Muscle of leg (tissue), 11 donors: ENCODE results near the gene MRPL42. TPM values are rescaled to one million over a fixed set of nuclear protein-coding genes. Genes with fewer than 3 reads are reported as not detected.

Source experiments
- DNase-seq: peaks from one replicate; pipeline ENCODE4 v3.0.0; 2013
- H3K27ac ChIP-seq: one replicate; pipeline ENCODE4 v1.5.1; 2013; ENCODE audit warnings: mild to moderate bottlenecking, low read length, control low read depth
- H3K27me3 ChIP-seq: one replicate; pipeline ENCODE4 v1.6.1; 2013; ENCODE audit warnings: low read length; ENCODE audit not compliant: control insufficient read depth, insufficient read depth
- H3K36me3 ChIP-seq: one replicate; pipeline ENCODE4 v1.6.1; 2013; ENCODE audit warnings: low read length; ENCODE audit not compliant: control insufficient read depth, insufficient read depth
- H3K4me1 ChIP-seq: one replicate; pipeline ENCODE4 v1.6.1; 2013; ENCODE audit warnings: low read length; ENCODE audit not compliant: control insufficient read depth, insufficient read depth
- H3K4me3 ChIP-seq: one replicate; pipeline ENCODE4 v1.5.1; 2013; ENCODE audit warnings: low read length, control low read depth
- H3K9me3 ChIP-seq: replicated peaks from 2 replicates; pipeline ENCODE4 v1.6.1; 2013; ENCODE audit warnings: low read depth, low read length; ENCODE audit not compliant: control insufficient read depth
- WGBS: methylation state at CpG from one replicate; pipeline ENCODE4 v1.1.5; 2013; ENCODE audit warnings: missing lambda C conversion rate; ENCODE audit not compliant: insufficient coverage; 5-methylcytosine and 5-hydroxymethylcytosine counted together
- polyA plus RNA-seq, 8 donors: library from polyadenylated mRNA; unstranded; fragments of 120-200 nt; gene quantifications; one replicate each; pipeline versions ENCODE4 v1.2.1 to v1.2.3, GENCODE V29; 2013; ENCODE audit warnings: inconsistent platforms in 1 of 8, low replicate concordance in 1 of 8; ENCODE audit not compliant: insufficient read length in 8 of 8, insufficient read depth in 1 of 8
- total RNA-seq: library from RNA; stranded (reverse); fragments of 120-200 nt; gene quantifications from one replicate; pipeline ENCODE4 v1.2.4, GENCODE V29; 2013

The MRPL42 gene
- total and polyA plus RNA-seq, 9 donors: 29.5 to 44.9 (median 31.8) TPM

DNA sequence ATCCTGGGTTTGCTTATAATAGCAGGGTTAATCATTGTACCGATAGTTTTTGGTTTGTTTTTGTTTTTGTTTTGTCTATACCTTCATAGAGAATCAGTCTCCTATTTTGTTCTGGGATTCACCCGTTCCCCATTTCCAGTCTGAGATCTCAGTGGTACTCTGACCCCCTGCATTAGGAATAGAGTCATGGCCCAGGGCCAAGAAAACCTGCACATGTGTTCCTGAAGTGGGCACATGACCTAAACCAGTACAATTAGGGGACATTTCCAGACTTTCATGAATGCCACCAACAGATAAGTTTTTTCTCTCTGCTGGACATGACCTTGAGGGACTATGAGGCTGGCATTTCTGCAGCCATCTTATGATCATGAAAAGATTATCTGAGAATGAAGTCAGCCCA is 52.5 kb downstream of the MRPL42 start:
- H3K4me1 ChIP-seq: peaks cover 2% of the 10 kb centered on the region
- H3K27ac ChIP-seq: no peak overlapping the region
- H3K4me3 ChIP-seq: no peak overlapping the region
- H3K36me3 ChIP-seq: no peaks in the 10 kb centered on the region
- no peak for DNase-seq
- WGBS: 17% methylated on average over 1 of the region's 2 CpGs
- H3K27me3 ChIP-seq: no peaks in the 10 kb centered on the region
- no peaks in the 10 kb centered on the region for H3K9me3 ChIP-seq

DNA sequence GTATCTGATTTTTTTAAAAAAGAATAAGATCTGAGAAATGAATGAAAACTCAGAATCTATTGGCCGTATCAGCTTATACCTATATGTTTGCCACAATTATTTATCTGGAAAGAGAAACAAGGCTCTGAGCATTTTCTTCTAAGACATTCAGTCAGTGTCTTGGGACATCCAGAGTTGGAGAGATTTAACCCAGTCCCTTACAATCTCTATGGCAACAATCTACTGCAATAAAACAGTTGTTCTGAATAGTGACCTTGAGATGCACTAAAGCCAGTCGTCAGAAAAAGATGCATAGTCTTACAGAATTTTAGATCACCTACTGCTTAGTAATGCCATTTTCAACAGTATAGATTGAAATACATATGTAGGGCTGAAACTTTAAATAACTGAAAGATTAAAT is 53.1 kb downstream of the MRPL42 start:
- no peaks in the 10 kb centered on the region for H3K4me1 ChIP-seq
- peak; percentile 46 for DNase-seq
- no peaks in the 10 kb centered on the region for H3K9me3 ChIP-seq
- no peak overlapping the region for H3K27ac ChIP-seq
- H3K4me3 ChIP-seq: no peak overlapping the region
- H3K36me3 ChIP-seq: no peaks in the 10 kb centered on the region
- no peaks in the 10 kb centered on the region for H3K27me3 ChIP-seq
- WGBS: no CpG with 5 or more reads among the region's 2 CpGs

DNA sequence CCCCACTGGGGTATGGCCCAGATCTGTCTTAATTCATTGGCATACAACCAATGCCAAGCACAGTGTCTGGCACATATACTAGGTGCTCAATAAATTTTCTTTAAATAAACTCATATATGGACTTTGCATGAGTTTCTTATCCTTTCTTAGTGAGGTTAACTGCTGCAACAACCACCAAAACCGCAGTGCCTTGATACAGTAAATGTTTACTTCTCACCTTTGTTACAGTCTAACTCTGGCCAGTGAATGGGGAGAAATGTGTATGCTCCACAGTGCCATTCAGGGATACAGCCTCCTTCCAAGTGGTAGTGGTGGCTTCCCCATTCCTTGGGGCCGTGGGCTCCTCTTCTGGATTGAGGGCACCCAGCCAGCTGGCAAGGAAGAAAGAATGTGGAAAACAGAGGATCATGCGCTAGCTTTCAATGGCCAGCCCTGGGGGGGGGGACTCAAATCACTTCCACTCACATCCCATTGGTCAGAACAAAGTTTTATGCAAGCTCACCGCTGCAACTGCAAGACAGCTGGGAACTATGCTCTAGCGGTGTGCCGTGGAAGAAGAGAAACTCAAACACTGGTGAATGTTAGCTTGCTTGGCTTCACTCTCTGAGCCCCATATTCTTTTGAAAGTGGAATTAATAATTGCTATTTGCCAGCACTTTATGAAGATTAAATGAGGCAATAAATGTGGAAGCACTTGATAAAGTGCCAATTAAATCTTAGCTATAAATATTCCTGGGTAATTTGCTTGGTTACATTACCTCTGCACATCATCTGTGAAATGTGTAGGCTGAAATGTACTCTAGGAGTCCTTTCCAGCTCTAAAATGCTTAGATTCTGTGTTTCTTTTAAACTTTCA is 54.1 kb downstream of the MRPL42 start:
- 68% methylated on average over 3 of the region's 6 CpGs for WGBS
- Histone ChIP-seq H3K4me3 (no peak overlapping the region), H3K27ac (no peak overlapping the region), H3K9me3 (no peaks in the 10 kb centered on the region), H3K27me3 (no peaks in the 10 kb centered on the region), H3K36me3 (no peaks in the 10 kb centered on the region), H3K4me1 (no peaks in the 10 kb centered on the region)
- peak; percentile 12 for DNase-seq

DNA sequence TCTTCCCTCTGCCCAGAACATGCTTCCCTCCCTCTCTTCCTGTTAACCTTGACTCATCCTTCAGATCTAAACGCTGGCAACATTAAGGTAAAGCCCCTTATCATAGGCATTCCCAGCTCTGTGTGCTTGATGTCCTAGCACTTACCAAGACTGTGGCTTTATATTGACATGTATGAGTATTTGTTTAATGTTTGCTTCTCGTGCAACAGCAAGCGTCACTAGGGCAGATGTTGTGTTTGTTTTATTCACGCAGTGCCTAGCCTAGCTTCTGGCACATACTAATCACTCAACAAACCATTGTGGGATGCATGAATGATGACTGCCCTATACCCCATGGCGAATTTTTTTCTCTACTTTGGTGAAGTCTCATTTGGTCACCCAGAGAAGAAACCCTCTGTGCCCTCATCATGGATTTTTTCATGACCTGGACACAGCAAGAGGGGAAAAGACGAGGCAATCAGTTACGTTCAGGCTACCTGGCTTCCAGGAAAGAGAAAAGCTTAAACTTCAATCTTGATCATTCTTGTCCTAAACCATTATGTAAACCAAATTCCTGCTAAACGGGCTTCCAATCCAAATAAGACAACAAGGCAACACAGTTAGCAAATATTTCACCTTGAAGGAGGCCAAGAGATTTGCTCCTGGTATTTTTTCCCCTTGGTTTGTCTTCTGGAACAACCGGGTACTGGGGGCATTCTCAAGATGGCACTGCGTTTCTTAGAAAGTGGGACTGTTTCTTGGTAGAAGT is 57.2 kb downstream of the MRPL42 start:
- no CpG with 5 or more reads among the region's 10 CpGs for WGBS
- DNase-seq: no peak
- Histone ChIP-seq H3K4me1 (no peaks in the 10 kb centered on the region), H3K27ac (no peak overlapping the region), H3K4me3 (no peak overlapping the region), H3K9me3 (no peaks in the 10 kb centered on the region), H3K27me3 (no peaks in the 10 kb centered on the region), H3K36me3 (no peaks in the 10 kb centered on the region)

DNA sequence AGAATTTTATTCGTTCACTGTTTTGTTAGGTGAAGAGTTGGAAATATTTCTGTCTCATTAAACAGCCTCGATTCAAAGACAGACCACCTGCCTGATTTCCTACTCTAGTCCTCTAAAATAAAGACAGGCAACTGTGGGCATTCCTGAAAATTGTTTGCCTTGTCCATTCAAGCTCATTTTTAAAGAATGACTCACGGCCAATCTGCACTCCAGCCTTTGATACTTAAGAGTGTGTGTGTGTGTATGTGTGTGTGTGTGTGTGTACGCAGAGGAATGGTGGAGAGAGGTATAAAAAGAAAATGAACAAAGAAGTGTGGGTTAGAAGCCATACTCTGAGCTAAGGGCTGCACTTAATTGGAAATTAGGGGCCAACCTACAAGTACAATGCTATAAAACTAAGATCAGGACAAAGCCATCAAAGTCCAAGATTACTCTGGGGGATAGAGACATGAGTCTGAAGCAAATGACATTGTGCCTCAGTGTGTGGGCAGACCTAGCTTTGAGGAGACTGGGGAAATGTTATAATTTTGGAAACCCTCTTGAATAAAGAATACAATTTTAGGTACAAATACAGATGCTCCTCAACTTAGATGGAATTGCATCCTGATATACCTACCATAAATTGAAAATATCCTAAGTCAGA is 59.6 kb downstream of the MRPL42 start:
- Histone ChIP-seq H3K4me1 (no peaks in the 10 kb centered on the region), H3K4me3 (no peak overlapping the region), H3K27ac (no peak overlapping the region), H3K36me3 (no peaks in the 10 kb centered on the region), H3K27me3 (no peaks in the 10 kb centered on the region), H3K9me3 (no peaks in the 10 kb centered on the region)
- no peak for DNase-seq
- WGBS: no CpG with 5 or more reads among the region's 4 CpGs

DNA sequence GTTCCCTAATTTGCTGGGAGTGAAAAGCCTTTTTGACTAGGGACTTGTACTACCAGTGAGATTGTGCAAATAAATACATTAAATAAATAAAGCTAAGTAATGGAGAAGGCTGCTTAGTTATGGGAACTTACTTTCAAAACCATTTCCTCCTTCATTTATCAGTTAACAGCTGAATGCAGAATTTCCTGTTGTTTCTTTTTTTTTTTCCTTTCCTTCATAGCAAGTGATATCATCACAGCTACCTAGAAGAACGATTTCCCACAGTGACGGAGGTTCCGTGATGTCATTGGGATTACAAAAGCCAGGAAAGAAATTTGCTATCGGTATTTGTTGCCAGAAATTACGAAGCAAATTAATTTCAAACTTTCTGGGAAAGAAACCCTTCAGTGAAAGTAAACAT is 63.0 kb downstream of the MRPL42 start:
- no peaks in the 10 kb centered on the region for H3K9me3 ChIP-seq
- no peak overlapping the region for H3K4me3 ChIP-seq
- no peak for DNase-seq
- no peaks in the 10 kb centered on the region for H3K27me3 ChIP-seq
- H3K36me3 ChIP-seq: no peaks in the 10 kb centered on the region
- WGBS: no CpG with 5 or more reads among the region's 5 CpGs
- no peaks in the 10 kb centered on the region for H3K4me1 ChIP-seq
- no peak overlapping the region for H3K27ac ChIP-seq

DNA sequence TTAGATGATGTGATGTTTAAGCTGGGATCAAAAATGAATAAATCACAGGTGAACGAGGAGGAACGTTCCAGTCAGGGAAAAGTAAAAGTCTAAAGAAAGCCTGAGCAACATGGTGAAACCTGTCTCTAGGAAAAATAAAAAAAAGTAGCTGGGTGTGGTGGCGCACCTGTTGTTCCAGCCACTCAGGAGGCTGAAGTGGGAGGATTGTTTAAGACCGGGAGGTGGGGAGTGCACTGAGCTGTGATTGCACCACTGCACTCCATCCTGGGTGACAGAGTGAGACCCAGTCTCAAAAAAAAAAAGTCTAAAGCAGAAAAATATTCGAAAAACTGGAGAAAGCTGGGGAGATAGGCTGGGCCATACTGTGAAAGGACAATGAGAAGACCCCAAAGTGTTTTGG is 66.0 kb downstream of the MRPL42 start:
- Histone ChIP-seq H3K4me1 (peaks cover 18% of the 10 kb centered on the region), H3K27ac (no peak overlapping the region), H3K9me3 (no peaks in the 10 kb centered on the region), H3K27me3 (no peaks in the 10 kb centered on the region), H3K36me3 (no peaks in the 10 kb centered on the region), H3K4me3 (no peak overlapping the region)
- WGBS: 91% methylated on average over 5 of the region's 5 CpGs
- no peak for DNase-seq

DNA sequence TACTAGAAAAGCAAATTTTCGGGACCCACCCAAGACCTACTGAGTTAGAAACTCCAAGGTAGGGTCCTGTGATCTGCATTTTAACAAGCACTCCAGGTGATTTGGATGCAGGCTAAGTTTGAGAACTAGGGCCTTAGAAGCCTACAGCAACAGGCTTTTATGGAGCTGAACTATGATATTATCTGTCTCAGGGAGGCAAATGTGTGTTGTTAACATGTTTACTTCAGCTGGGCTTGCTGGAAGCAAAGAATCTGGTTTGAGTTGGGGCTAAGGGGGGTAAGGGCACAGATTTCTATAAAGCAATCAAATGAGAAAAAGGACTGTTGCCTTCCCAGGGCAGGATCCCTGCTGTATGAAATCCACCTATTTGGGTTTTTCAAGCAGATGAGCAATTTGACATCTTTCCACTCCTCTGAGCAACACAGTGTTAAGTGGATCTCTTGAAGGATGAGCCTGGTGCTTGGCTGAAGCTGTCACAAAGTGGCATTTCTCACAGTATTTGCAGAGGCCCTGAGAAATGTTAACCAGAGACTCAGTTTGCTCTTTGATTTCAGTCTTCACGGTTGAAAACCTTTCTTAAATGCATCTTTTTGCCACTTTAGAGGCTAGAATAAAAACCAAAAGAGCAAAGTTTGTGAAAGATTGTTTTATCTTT is 68.9 kb downstream of the MRPL42 start:
- Histone ChIP-seq H3K4me3 (no peak overlapping the region), H3K36me3 (no peaks in the 10 kb centered on the region), H3K9me3 (no peaks in the 10 kb centered on the region), H3K27ac (peak overlapping the region; percentile 79), H3K27me3 (no peaks in the 10 kb centered on the region), H3K4me1 (peaks cover 18% of the 10 kb centered on the region)
- no peak for DNase-seq
- WGBS: no CpG with 5 or more reads among the region's 2 CpGs

DNA sequence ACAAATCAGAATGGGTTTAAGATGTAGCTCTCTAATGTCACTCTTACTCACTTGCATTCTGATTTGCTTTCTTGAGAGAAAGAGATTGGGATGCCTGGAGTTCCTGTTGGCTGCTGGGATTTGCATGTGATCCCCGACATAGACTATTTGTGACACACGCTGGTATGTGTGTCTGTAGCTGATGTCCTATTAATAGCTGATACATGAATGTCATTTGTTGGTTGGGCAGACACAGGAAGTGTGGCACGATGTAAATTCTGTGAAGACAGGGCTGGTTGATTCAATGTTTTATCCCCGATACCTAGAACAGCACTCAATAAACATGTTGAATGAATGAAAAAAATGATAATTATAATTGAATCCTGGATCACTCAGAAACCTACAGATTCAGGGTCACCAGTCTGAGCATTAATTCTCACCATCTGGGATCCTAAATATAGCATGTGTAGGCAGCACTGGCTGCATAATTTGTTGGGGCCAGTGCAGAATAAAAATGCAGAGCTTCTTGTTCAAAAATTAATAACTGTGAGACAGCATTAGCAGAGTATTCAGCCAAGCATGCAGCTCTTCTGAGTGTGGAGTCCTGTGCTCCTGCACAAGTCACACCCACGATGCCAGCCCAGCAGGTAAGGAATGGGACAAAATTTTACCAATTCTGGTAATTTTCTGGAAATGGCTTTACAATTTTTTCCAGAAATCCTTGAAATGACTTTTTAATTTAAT is 69.6 kb downstream of the MRPL42 start:
- WGBS: 20% methylated on average over 1 of the region's 5 CpGs
- H3K9me3 ChIP-seq: no peaks in the 10 kb centered on the region
- H3K36me3 ChIP-seq: no peaks in the 10 kb centered on the region
- peak; percentile 50 for DNase-seq
- H3K27me3 ChIP-seq: no peaks in the 10 kb centered on the region
- peak overlapping the region; percentile 79 for H3K27ac ChIP-seq
- H3K4me1 ChIP-seq: peaks cover 18% of the 10 kb centered on the region
- no peak overlapping the region for H3K4me3 ChIP-seq
